Heart right ventricle (tissue), 16 donors: ENCODE measurements around the gene CRISP1. TPM values are rescaled to one million over a fixed set of nuclear protein-coding genes. Genes with fewer than 3 reads are reported as not detected.
A peak's percentile ranks its signal among the peaks of the same experiment; 100 is the strongest.

Experiments used
- ATAC-seq, 8 donors: fragments of 200-7000 bp; cut with Tn5 transposase; one replicate each; pipeline ENCODE4 v1.9.1; 2020; ENCODE audit warnings: mild to moderate bottlenecking in 8 of 8, moderate library complexity in 8 of 8, moderate number of reproducible peaks in 1 of 8
- DNase-seq, 2 donors: peaks; one replicate each; pipeline ENCODE4 v3.0.0-alpha.2; 2020
- H3K27ac ChIP-seq, 10 donors: fragments of 200-600 bp; sonication (generic) in 2 of 10; one replicate each; pipeline versions ENCODE4 v1.5.0 to v1.8.0; 2020 to 2022; ENCODE audit warnings: mild to moderate bottlenecking in 3 of 10
- H3K27me3 ChIP-seq, 7 donors: fragments of 200-600 bp; one replicate each; pipeline ENCODE4 v1.8.0; 2021 to 2022; ENCODE audit warnings: mild to moderate bottlenecking in 2 of 7
- H3K36me3 ChIP-seq, 9 donors: fragments of 200-600 bp; sonication (generic) in 1 of 9; one replicate each; pipeline versions ENCODE4 v1.5.0 to v1.8.0; 2020 to 2022; ENCODE audit warnings: mild to moderate bottlenecking in 2 of 9
- H3K4me1 ChIP-seq, 9 donors: fragments of 200-600 bp; sonication (generic) in 1 of 9; one replicate each; pipeline versions ENCODE4 v1.5.0 to v1.8.0; 2020 to 2022; ENCODE audit warnings: mild to moderate bottlenecking in 4 of 9
- H3K4me3 ChIP-seq, 10 donors: fragments of 200-600 bp; sonication (generic) in 2 of 10; one replicate each; pipeline versions ENCODE4 v1.5.0 to v1.8.0; 2020 to 2022; ENCODE audit warnings: mild to moderate bottlenecking in 7 of 10, moderate library complexity in 2 of 10
- H3K9me3 ChIP-seq, 11 donors: fragments of 200-600 bp in 10 of 11; sonication (generic) in 2 of 11; one replicate each; pipeline versions ENCODE4 v1.5.0 to v1.8.0; 2013 to 2022; ENCODE audit warnings: mild to moderate bottlenecking in 2 of 11, control low read depth in 1 of 11, moderate library complexity in 1 of 11
- WGBS, 2 donors: extraction: QIAGEN DNeasy Blood & Tissue Kit; methylation state at CpG; one replicate each; pipeline ENCODE4 v1.1.7; 2013; ENCODE audit warnings: inconsistent platforms in 1 of 2; 5-methylcytosine and 5-hydroxymethylcytosine counted together
- intact Hi-C, 10 donors: fragments of 100-400 bp; cut with DNase I; formaldehyde crosslinking; loops; one replicate each; pipeline versions ENCODE4 v1.11.1 to v1.14.2; 2022
- polyA plus RNA-seq, 2 donors: library from polyadenylated mRNA; stranded (reverse); fragments of 200-250 nt; gene quantifications; one replicate each; pipeline ENCODE4 v1.2.3, GENCODE V29; 2013
- total RNA-seq, 10 donors: library from RNA; stranded (reverse); fragmentation: NEBNext Ultra II Directional in 3 of 10; extraction: Animal tissue kit (Norgen Biotek cat#: 25700) in 3 of 10; gene quantifications; one replicate each; pipeline versions ENCODE4 v1.2.1 to v1.2.4, GENCODE V29; 2021 to 2023
- TF ChIP-seq, protein P1 (sequence below), 9 donors: fragments of 200-600 bp; sonication (generic) in 2 of 9; IDR thresholded peaks; one replicate each; pipeline versions ENCODE4 v1.5.0 to v1.8.0; 2021 to 2022; ENCODE audit warnings: antibody characterized with exemption in 9 of 9, mild to moderate bottlenecking in 5 of 9, moderate library complexity in 1 of 9
- donor health status: Arrhythmogenic right ventricular cardiomyopathy.
- donor health status: ischemic (EF 13 %, LVEDD 7.1; RV severe dilation, severe dysfunction).
- donor health status: healthy with polysubstance abuse.
- donor health status: DM: no; HTN: yes; CAD: no.
- donor health status: DM: no; HTN: no; CAD: no.
- donor health status: ischemic (EF 25% LVEDD 6.9; RV normal size, moderate dysfunction).
- donor health status: ischemic (EF 25% LVEDD 5.7; RV mildly dilated, moderate dysfunction).
- donor health status: healthy.
- donor health status: DM: yes; HTN: yes; CAD: no.
- donor health status: Ischemic cardiomyopathy.
- donor health status: ischemic (EF 35%, LVEDD 5.7; RV mildly dilated, moderate dysfunction).
- donor health status: nonischemic (EF 11% LVEDD 7.7; RV severe dilation, severe dysfunction).
- donor health status: DM: yes; HTN: yes; CAD: no.
- donor health status: PGD.
- donor health status: ischemic (EF 29% LVEDD 5.4; RV normal size, mild dysfunction).
- donor health status: nonischemic (EF 23%, LVEDD 6.1; RV moderate dilation, normal function).

Gene CRISP1
- total and polyA plus RNA-seq, 12 donors: not detected

DNA sequence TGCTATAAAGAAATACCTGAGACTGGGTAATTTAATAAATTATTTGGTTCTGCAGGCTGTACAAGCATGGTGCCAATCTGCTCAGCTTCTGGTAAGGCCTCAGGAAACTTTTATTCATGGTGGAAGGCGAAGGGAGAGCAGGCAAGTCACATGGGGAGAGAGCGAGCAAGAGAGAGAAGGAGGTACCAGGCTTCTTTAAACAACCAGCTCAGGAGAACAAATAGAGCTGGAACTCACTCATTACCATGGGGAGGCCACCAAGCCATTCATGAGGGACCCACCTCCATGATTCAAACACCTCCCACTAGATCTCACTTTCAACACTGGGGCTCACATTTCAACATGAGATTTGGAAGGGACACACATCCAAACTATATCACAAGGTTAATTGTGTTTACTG is 44.9 kb upstream of the CRISP1 start:
- TF ChIP-seq, protein P1, sequence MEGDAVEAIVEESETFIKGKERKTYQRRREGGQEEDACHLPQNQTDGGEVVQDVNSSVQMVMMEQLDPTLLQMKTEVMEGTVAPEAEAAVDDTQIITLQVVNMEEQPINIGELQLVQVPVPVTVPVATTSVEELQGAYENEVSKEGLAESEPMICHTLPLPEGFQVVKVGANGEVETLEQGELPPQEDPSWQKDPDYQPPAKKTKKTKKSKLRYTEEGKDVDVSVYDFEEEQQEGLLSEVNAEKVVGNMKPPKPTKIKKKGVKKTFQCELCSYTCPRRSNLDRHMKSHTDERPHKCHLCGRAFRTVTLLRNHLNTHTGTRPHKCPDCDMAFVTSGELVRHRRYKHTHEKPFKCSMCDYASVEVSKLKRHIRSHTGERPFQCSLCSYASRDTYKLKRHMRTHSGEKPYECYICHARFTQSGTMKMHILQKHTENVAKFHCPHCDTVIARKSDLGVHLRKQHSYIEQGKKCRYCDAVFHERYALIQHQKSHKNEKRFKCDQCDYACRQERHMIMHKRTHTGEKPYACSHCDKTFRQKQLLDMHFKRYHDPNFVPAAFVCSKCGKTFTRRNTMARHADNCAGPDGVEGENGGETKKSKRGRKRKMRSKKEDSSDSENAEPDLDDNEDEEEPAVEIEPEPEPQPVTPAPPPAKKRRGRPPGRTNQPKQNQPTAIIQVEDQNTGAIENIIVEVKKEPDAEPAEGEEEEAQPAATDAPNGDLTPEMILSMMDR (IDR thresholded peaks at IDR 0.05): no peak
- no peak for ATAC-seq
- intact Hi-C loops: no loop called here
- Histone ChIP-seq H3K27ac (no peak overlapping the region), H3K36me3 (no peaks in the 10 kb centered on the region), H3K4me3 (no peak overlapping the region), H3K9me3 (no peaks in the 10 kb centered on the region), H3K27me3 (peaks cover 0 to 23% (median 0%) of the 10 kb centered on the region in 7 donors), H3K4me1 (no peaks in the 10 kb centered on the region)
- DNase-seq: no peak
- WGBS, 2 donors: 72 to 79% methylated on average over 2 of the region's 2 CpGs

DNA sequence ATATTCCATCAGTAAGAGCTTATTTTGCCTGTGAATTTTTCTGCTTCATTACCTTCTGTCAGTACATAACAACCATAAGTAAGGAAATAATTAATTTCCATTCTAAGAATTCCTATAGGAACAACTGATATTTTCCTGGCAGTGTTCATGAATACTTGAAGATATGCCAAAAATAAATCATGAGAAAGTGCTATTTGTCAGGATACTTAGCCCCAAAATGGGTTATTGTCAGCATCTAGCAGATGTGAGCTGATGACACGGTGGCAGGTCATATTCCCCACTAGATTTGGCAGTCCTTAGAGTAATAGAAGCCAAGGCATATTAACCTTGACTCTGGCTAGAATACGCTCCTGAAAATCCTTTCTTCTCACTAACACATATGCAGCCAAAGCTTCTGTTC is 43.2 kb upstream of the CRISP1 start:
- ATAC-seq (peak in 1 of 8 donors; percentile 75), DNase-seq (no peak)
- Histone ChIP-seq H3K4me3 (no peak overlapping the region), H3K27me3 (peaks cover 0 to 23% (median 0%) of the 10 kb centered on the region in 7 donors), H3K4me1 (no peaks in the 10 kb centered on the region), H3K36me3 (no peaks in the 10 kb centered on the region), H3K27ac (no peak overlapping the region), H3K9me3 (no peaks in the 10 kb centered on the region)
- TF ChIP-seq, protein P1 (IDR thresholded peaks at IDR 0.05): no peak
- 8 to 21% methylated on average over 2 of the region's 2 CpGs for WGBS, 2 donors
- intact Hi-C loops: no loop called here

DNA sequence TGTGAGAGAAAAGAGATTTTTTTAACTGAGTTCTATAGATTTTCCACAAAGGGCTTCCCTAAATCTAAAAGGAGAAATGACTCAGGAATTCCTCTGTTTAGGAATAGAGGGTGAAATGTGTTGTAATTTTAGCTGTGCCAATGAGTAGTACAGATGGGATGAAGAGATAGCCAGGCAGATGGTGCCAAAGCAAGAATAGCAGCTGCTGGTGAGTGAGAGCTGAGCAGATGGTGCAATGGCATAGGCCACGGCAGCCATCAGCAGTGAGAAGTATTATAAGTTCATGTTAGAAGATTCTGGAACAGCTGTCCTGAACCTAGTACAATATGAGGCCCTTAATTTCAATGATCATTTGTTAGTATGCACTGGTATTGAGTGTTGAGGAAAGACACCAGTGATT is 40.2 kb upstream of the CRISP1 start:
- ATAC-seq (peak in 1 of 8 donors; percentile 81), DNase-seq (no peak)
- H3K27ac ChIP-seq: no peak overlapping the region
- no peak overlapping the region for H3K4me3 ChIP-seq
- TF ChIP-seq, protein P1 (IDR thresholded peaks at IDR 0.05): no peak
- intact Hi-C loops: no loop called here
- peaks cover 0 to 8% (median 0%) of the 10 kb centered on the region in 7 donors for H3K27me3 ChIP-seq
- no peaks in the 10 kb centered on the region for H3K9me3 ChIP-seq
- H3K4me1 ChIP-seq: no peaks in the 10 kb centered on the region
- WGBS, 2 donors: 30 to 51% methylated on average over 1 of the region's 1 CpG
- H3K36me3 ChIP-seq: no peaks in the 10 kb centered on the region

DNA sequence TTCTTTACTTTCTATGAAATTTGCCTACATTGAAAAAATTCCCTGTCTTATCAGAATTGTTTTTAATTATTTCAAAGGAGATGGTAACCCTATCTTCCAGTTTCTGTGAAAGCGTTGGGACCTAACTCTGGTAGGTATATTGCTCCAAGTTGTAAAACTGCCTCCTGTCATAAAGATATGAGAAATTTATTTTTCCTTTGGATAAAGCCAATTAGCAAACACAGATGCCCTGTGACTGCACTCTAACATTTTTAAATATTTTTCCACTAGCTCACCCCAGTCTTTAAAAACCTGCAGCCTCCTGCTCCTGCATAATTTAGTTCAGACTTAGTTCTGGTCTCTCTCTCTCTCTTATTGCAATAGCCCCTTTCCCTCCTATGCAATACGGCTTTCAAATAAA is 39.0 kb upstream of the CRISP1 start:
- intact Hi-C loops: no loop called here
- H3K27me3 ChIP-seq: peaks cover 0 to 4% (median 0%) of the 10 kb centered on the region in 7 donors
- H3K4me1 ChIP-seq: no peaks in the 10 kb centered on the region
- no peaks in the 10 kb centered on the region for H3K9me3 ChIP-seq
- 79 to 89% methylated on average over 2 of the region's 2 CpGs for WGBS, 2 donors
- TF ChIP-seq, protein P1 (IDR thresholded peaks at IDR 0.05): no peak
- no peak for ATAC-seq
- no peak overlapping the region for H3K27ac ChIP-seq
- no peak for DNase-seq
- no peaks in the 10 kb centered on the region for H3K36me3 ChIP-seq
- no peak overlapping the region for H3K4me3 ChIP-seq
